Measurements from ENCODE around the gene GLS. TPM values are rescaled to one million over a fixed set of nuclear protein-coding genes. Genes with fewer than 3 reads are reported as not detected.

The GLS gene
- total and polyA plus RNA-seq, 9 of the 15 experiments (the other 6 are each of a cell fraction or from before 2014, with no cell fraction given) = 13.7 to 77.5 (median 48.2) TPM

DNA sequence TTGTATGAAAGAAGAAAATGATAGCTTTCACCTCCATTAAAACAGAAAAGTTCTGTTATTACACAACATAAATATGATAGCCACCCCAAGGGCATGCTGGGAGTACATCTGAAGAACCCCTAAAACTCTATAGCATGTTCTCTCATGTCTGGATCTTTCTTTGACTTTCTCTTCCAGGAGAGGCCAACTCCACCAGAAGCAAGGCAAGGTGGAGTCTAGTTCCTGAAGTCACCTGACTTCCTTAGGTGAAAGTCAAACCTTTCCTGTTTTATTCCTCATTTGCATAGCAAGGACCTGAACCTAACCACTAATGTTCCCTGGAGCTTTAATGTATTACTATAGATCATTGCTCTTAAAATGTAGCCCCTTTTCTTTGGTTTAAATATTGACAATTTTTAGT lies 127.7 kb downstream of the GLS start (continued):
- no peak for TF ChIP-seq ZNF133 (CRISPR knock-in tag; IDR thresholded peaks at IDR 0.05)
- no peak for TF ChIP-seq BDP1 (IDR thresholded peaks at IDR 0.05; ENCODE audit: insufficient read depth, insufficient read length)
- TF ChIP-seq, protein P1, sequence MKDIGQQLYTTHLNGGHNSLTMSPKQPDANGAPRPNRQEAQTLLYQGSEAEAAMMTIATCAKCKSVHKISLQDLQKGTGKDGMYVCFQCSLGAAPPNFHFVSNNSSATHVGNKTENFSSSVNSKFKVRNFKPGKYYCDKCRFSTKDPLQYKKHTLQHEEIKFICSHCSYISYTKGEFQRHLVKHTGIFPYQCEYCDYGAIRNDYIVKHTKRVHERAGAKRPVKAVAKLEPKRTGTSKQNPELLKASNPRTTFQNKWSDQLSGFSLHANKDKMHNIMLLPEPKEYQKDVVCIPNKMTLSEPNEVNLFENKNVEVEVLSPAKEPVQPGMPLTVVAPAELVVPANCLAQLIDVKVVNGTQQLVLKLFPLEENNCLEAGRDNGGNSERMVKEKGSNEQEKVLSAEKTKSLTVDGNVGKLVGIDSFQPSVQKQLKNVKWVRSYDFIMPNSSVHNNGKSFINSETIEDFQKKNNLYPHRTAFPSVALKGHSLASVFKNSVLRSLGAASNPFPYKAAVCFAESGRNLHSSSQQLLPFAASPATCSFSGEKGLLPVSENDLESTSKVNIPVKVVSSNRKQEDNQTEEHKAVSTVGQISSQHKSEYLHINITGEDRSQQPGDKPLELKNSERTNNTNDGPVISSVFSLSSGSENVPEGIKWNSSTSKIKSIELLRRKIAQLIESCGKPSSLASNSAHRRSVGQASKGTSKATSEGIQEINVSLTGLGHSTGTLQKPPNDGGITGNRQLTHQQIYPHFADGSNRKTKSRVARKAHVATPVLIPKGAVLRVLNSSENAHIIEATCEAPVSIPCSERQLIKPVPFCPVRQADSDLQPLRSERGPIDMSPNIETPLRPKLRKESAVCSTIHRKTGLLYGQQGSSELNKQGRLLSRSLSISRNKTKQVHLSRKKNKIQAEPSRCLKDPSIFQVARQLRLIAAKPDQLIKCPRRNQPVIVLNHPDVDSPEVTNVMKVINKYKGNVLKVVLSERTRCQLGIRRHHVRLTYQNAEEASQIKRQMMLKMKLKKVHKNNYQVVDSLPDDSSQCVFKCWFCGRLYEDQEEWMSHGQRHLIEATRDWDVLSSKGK (CRISPR knock-in tag; IDR thresholded peaks at IDR 0.05) = no peak
- TF ChIP-seq ZNF699 (CRISPR knock-in tag; IDR thresholded peaks at IDR 0.05; ENCODE audit: insufficient replicate concordance) = no peak
- no peak for TF ChIP-seq DPF2 (IDR thresholded peaks at IDR 0.05)
- TF ChIP-seq LCOR (CRISPR knock-in tag; IDR thresholded peaks at IDR 0.05) = no peak
- no peak for TF ChIP-seq C11orf30 (IDR thresholded peaks at IDR 0.05; ENCODE audit: low read depth)
- TF ChIP-seq KLF13 (tag; IDR thresholded peaks at IDR 0.05; ENCODE audit: borderline replicate concordance, low read depth) = no peak
- no peak for TF ChIP-seq ATF1 (CRISPR knock-in tag; IDR thresholded peaks at IDR 0.05)
- no peak for TF ChIP-seq ATF1 (tag; IDR thresholded peaks at IDR 0.05)
- no peak for TF ChIP-seq CXXC5 (CRISPR knock-in tag; IDR thresholded peaks at IDR 0.05)
- no peak for TF ChIP-seq SAFB (IDR thresholded peaks at IDR 0.05; ENCODE audit: borderline replicate concordance, low read depth, low read length)
- no peak for TF ChIP-seq NUFIP1 (IDR thresholded peaks at IDR 0.05; ENCODE audit: partially characterized antibody)
- TF ChIP-seq SRSF9 (IDR thresholded peaks at IDR 0.05; ENCODE audit: borderline replicate concordance, low read depth, low read length) = no peak
- TF ChIP-seq SREBF1 (IDR thresholded peaks at IDR 0.05; ENCODE audit: borderline replicate concordance, low read depth, low read length) = no peak
- no peak for TF ChIP-seq ZNF79 (CRISPR knock-in tag; IDR thresholded peaks at IDR 0.05; ENCODE audit: low read depth)

Data from K562 (cell line).